Endodermal cell (in vitro differentiated cells): ENCODE results near the gene ATP1B1. TPM values are rescaled to one million over a fixed set of nuclear protein-coding genes. Genes with fewer than 3 reads are reported as not detected.

Experiments used
- DNase-seq: peaks from one replicate; pipeline ENCODE4 v3.0.0-alpha.2; 2017
- H3K27ac ChIP-seq: 2 replicates; pipeline ENCODE4 v1.5.1; 2013; ENCODE audit warnings: mild to moderate bottlenecking, low read depth, low read length, moderate library complexity
- H3K27me3 ChIP-seq: 2 replicates; pipeline ENCODE4 v1.6.1; 2013; ENCODE audit warnings: mild to moderate bottlenecking, low read length, moderate library complexity; ENCODE audit not compliant: insufficient read depth, control insufficient read depth, poor library complexity, severe bottlenecking
- H3K36me3 ChIP-seq: 2 replicates; pipeline ENCODE4 v1.7.0; 2013; ENCODE audit warnings: mild to moderate bottlenecking, low read length, moderate library complexity; ENCODE audit not compliant: control insufficient read depth, insufficient read depth
- H3K4me1 ChIP-seq: one replicate; pipeline ENCODE4 v1.7.0; 2013; ENCODE audit warnings: low read length; ENCODE audit not compliant: control insufficient read depth, insufficient read depth
- H3K4me3 ChIP-seq: 2 replicates; pipeline ENCODE4 v1.5.1; 2013; ENCODE audit warnings: mild to moderate bottlenecking, low read length, moderate library complexity
- H3K9ac ChIP-seq: 2 replicates; pipeline ENCODE4 v1.6.1; 2013; ENCODE audit warnings: mild to moderate bottlenecking, low read length, moderate library complexity; ENCODE audit not compliant: poor library complexity, severe bottlenecking; ENCODE audit errors: extremely low read depth
- H3K9me3 ChIP-seq: 2 replicates; pipeline ENCODE4 v1.6.1; 2013; ENCODE audit warnings: mild to moderate bottlenecking, low read length, moderate library complexity; ENCODE audit not compliant: control insufficient read depth
- H3K27ac Mint-ChIP-seq: 2 replicates; pipeline ENCODE4 v1.8.0; 2020; ENCODE audit warnings: mixed read lengths
- H3K27me3 Mint-ChIP-seq: 2 replicates; pipeline ENCODE4 v1.8.0; 2021; ENCODE audit warnings: mild to moderate bottlenecking, mixed read lengths; ENCODE audit not compliant: insufficient read depth
- H3K36me3 Mint-ChIP-seq: 2 replicates; pipeline ENCODE4 v1.8.0; 2020; ENCODE audit warnings: low read depth, mixed read lengths
- H3K4me1 Mint-ChIP-seq: 2 replicates; pipeline ENCODE4 v1.8.0; 2020; ENCODE audit warnings: mixed read lengths
- H3K4me3 Mint-ChIP-seq: 2 replicates; pipeline ENCODE4 v1.8.0; 2020; ENCODE audit warnings: mild to moderate bottlenecking, moderate library complexity, mixed read lengths
- H3K9me3 Mint-ChIP-seq: 2 replicates; pipeline ENCODE4 v1.8.0; 2020; ENCODE audit warnings: mild to moderate bottlenecking, mixed read lengths
- CTCF ChIP-seq: fragments of 200-600 bp; sonication (generic); conservative IDR thresholded peaks from 2 replicates; pipeline ENCODE4 v1.5.0; 2021; ENCODE audit warnings: antibody characterized with exemption, mild to moderate bottlenecking
- WGBS, 2 experiments: methylation state at CpG; one replicate each; pipeline versions ENCODE4 v1.1.5 to v1.1.7; 2013; ENCODE audit warnings: missing lambda C conversion rate in 2 of 2, mixed read lengths in 1 of 2; ENCODE audit not compliant: insufficient coverage in 1 of 2, insufficient read length in 1 of 2; 5-methylcytosine and 5-hydroxymethylcytosine counted together
- total RNA-seq, 2 donors: library from RNA; stranded (reverse); fragmentation: NEBNext Ultra II Directional in 1 of 2; extraction: Animal tissue kit (Norgen Biotek cat#: 25700) in 1 of 2; gene quantifications; 2 replicates in 1 of 2; 3 replicates in 1 of 2; pipeline ENCODE4 v1.2.1, GENCODE V29; 2021

Gene ATP1B1
- total RNA-seq, 2 donors from 2014 or later, result 49.9 to 56.3 TPM

- peaks cover 8% of the 10 kb centered on the region for H3K4me1 ChIP-seq
- peaks cover 48% of the 10 kb centered on the region for H3K4me1 Mint-ChIP-seq
- peaks cover 20% of the 10 kb centered on the region for H3K27me3 ChIP-seq
- H3K36me3 ChIP-seq, result no peaks in the 10 kb centered on the region
- TF ChIP-seq CTCF, result no peak
- H3K9ac ChIP-seq, result peak overlapping the region; percentile 19
- no peaks in the 10 kb centered on the region for H3K9me3 Mint-ChIP-seq
- H3K27me3 Mint-ChIP-seq, result no peaks in the 10 kb centered on the region
- peak overlapping the region; percentile 76 for H3K4me3 Mint-ChIP-seq
- H3K4me3 ChIP-seq, result peak overlapping the region; percentile 75
- no peak for DNase-seq
- WGBS, 2 experiments, result 85 to 93% methylated on average over 5 to 6 of the region's 6 CpGs
- H3K9me3 ChIP-seq, result no peaks in the 10 kb centered on the region
- H3K27ac ChIP-seq, result peak overlapping the region; percentile 96
- H3K36me3 Mint-ChIP-seq, result no peaks in the 10 kb centered on the region
- no peak overlapping the region for H3K27ac Mint-ChIP-seq
These were observed 1.4 kb upstream of the ATP1B1 start for GRCh38 chr1:169105087-169105433.

GRCh38 chr1:169105434-169106094, 926 bp upstream of the ATP1B1 start:
- peak; percentile 92 for DNase-seq
- H3K36me3 ChIP-seq, result no peaks in the 10 kb centered on the region
- H3K4me3 ChIP-seq, result peak overlapping the region; percentile 75
- peak overlapping the region; percentile 96 for H3K27ac ChIP-seq
- peak overlapping the region; percentile 37 for H3K27ac Mint-ChIP-seq
- H3K27me3 ChIP-seq, result peaks cover 20% of the 10 kb centered on the region
- peak overlapping the region; percentile 19 for H3K9ac ChIP-seq
- H3K4me3 Mint-ChIP-seq, result peak overlapping the region; percentile 76
- WGBS, 2 experiments, result 4 to 6% methylated on average over 3 to 47 of the region's 47 CpGs
- no peaks in the 10 kb centered on the region for H3K27me3 Mint-ChIP-seq
- peaks cover 8% of the 10 kb centered on the region for H3K4me1 ChIP-seq
- peaks cover 49% of the 10 kb centered on the region for H3K4me1 Mint-ChIP-seq
- no peaks in the 10 kb centered on the region for H3K36me3 Mint-ChIP-seq
- TF ChIP-seq CTCF, result no peak
- H3K9me3 Mint-ChIP-seq, result no peaks in the 10 kb centered on the region
- no peaks in the 10 kb centered on the region for H3K9me3 ChIP-seq

- H3K4me1 Mint-ChIP-seq, result peaks cover 48% of the 10 kb centered on the region
These were observed 572 bp downstream of the ATP1B1 start for GRCh38 chr1:169106921-169107602.

More at GRCh38 chr1:169106921-169107602, 572 bp downstream of the ATP1B1 start:
- H3K27me3 ChIP-seq, result peaks cover 20% of the 10 kb centered on the region
- peak overlapping the region; percentile 76 for H3K4me3 Mint-ChIP-seq
- no peaks in the 10 kb centered on the region for H3K9me3 ChIP-seq
- peak; percentile 74 for DNase-seq
- H3K9ac ChIP-seq, result peak overlapping the region; percentile 81
- peak overlapping the region; percentile 89 for H3K27ac ChIP-seq
- H3K4me3 ChIP-seq, result peak overlapping the region; percentile 99
- 0 to 1% methylated on average over 14 to 41 of the region's 41 CpGs for WGBS, 2 experiments
- TF ChIP-seq CTCF, result no peak
- no peaks in the 10 kb centered on the region for H3K9me3 Mint-ChIP-seq
- peaks cover 11% of the 10 kb centered on the region for H3K4me1 ChIP-seq
- peaks cover 9% of the 10 kb centered on the region for H3K36me3 Mint-ChIP-seq
- H3K36me3 ChIP-seq, result peaks cover 10% of the 10 kb centered on the region
- no peaks in the 10 kb centered on the region for H3K27me3 Mint-ChIP-seq
- peak overlapping the region; percentile 88 for H3K27ac Mint-ChIP-seq
